ENCODE data around the gene GPR75.

Gene GPR75

GRCh38 chr2:53859206-53860181 is at the start of gene GPR75:
TSS of gene GPR75 (minus strand) at chr2:53859967. CDS start at chr2:53854756, 5,211 bp downstream.
- no peak within 1 kb of the TSS for H3K27ac ChIP-seq
- TF ChIP-seq, protein P1, sequence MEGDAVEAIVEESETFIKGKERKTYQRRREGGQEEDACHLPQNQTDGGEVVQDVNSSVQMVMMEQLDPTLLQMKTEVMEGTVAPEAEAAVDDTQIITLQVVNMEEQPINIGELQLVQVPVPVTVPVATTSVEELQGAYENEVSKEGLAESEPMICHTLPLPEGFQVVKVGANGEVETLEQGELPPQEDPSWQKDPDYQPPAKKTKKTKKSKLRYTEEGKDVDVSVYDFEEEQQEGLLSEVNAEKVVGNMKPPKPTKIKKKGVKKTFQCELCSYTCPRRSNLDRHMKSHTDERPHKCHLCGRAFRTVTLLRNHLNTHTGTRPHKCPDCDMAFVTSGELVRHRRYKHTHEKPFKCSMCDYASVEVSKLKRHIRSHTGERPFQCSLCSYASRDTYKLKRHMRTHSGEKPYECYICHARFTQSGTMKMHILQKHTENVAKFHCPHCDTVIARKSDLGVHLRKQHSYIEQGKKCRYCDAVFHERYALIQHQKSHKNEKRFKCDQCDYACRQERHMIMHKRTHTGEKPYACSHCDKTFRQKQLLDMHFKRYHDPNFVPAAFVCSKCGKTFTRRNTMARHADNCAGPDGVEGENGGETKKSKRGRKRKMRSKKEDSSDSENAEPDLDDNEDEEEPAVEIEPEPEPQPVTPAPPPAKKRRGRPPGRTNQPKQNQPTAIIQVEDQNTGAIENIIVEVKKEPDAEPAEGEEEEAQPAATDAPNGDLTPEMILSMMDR (conservative IDR thresholded peaks at IDR 0.05) = no peak

GRCh38 chr2:53907582-53907981 is 47.8 kb upstream of the GPR75 start:
- H3K27ac ChIP-seq = no peak overlapping the region
- TF ChIP-seq, protein P1 (conservative IDR thresholded peaks at IDR 0.05) = no peak

GRCh38 chr2:53905396-53905795 is 45.6 kb upstream of the GPR75 start:
- H3K27ac ChIP-seq = no peak overlapping the region
- TF ChIP-seq, protein P1 (conservative IDR thresholded peaks at IDR 0.05) = no peak

- TF ChIP-seq, protein P1 (conservative IDR thresholded peaks at IDR 0.05) = no peak
- no peak overlapping the region for H3K27ac ChIP-seq
Observed at GRCh38 chr2:53903011-53903410, 43.2 kb upstream of the GPR75 start.

DNA sequence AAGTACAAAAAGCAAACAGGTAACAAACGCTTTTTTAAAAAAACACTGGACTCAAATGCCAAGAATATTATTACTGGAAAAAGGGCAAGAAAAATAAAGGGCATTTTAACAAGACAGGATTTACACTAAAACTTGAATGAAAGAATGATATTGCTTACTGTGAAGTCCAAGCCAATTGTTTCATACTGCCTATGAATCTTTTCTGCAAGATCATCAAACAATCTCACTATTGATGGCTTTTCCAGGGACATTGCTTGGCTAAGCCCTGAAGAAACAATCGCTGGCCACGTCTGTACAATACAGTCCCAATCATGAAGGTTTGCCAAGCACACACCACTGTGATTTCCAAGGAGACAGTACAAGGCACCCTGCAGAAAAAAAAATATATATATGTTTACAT is 41.4 kb upstream of the GPR75 start:
- TF ChIP-seq, protein P1 (conservative IDR thresholded peaks at IDR 0.05) = no peak
- no peak overlapping the region for H3K27ac ChIP-seq

DNA sequence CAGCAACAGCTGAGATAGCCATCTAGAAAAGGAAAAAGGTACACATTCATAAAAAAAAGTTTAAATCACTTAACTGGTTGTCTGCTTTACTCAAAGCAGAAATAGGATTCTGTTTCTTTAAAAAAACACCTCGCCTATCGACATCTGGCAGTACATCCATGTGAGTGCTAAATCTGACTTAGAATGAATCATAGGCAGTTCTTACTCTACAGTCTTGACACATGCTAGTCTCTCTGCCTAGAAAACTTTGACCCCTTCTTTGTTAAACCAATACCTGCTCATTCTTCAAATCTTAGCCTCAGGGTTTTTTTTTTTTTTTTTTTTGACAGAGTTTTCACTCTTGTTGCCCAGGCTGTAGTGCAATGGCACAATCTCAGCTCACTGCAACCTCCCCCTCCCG is 37.1 kb upstream of the GPR75 start:
- no peak overlapping the region for H3K27ac ChIP-seq
- TF ChIP-seq, protein P1 (conservative IDR thresholded peaks at IDR 0.05) = no peak

GRCh38 chr2:53886406-53887280 is 26.9 kb upstream of the GPR75 start:
- TF ChIP-seq, protein P1 (conservative IDR thresholded peaks at IDR 0.05) = no peak
- no peak overlapping the region for H3K27ac ChIP-seq

All from VCaP (cell line).